Measurements from ENCODE around the gene GLCE. TPM values are rescaled to one million over a fixed set of nuclear protein-coding genes. Genes with fewer than 3 reads are reported as not detected.

GLCE gene
- total RNA-seq, 4 donors from 2014 or later = 5.9 to 18.8 (median 10.2) TPM

- Histone ChIP-seq H3K27me3 (peaks cover 12% of the 10 kb centered on the region), H3K27ac (no peak overlapping the region), H3K36me3 (no peaks in the 10 kb centered on the region), H3K9me3 (no peaks in the 10 kb centered on the region), H3K4me1 (no peaks in the 10 kb centered on the region), H3K4me3 (no peak overlapping the region)
- ATAC-seq = no peak
- TF ChIP-seq POLR2AphosphoS5 (IDR thresholded peaks at IDR 0.05) (no peak), POLR2A (IDR thresholded peaks at IDR 0.05) (no peak), EP300 (IDR thresholded peaks at IDR 0.05) (no peak), CTCF (IDR thresholded peaks at IDR 0.05) (no peak)
- 95% methylated on average over 4 to 5 of the region's 5 CpGs for WGBS, 2 donors (ENCODE audit: low coverage in 1 of 2)
These were observed 39.1 kb upstream of the GLCE start for GRCh38 chr15:69121198-69121828.

GRCh38 chr15:69125236-69125635 is 35.2 kb upstream of the GLCE start:
- TF ChIP-seq CTCF (IDR thresholded peaks at IDR 0.05) = no peak
- ATAC-seq = no peak
- Histone ChIP-seq H3K4me3 (no peak overlapping the region), H3K4me1 (peaks cover 0 to 8% (median 0%) of the 10 kb centered on the region in 3 donors), H3K36me3 (no peaks in the 10 kb centered on the region), H3K27ac (no peak overlapping the region), H3K9me3 (no peaks in the 10 kb centered on the region), H3K27me3 (no peaks in the 10 kb centered on the region)
- WGBS, 2 donors (ENCODE audit: low coverage in 1 of 2) = 57 to 70% methylated on average over 4 to 7 of the region's 8 CpGs

DNA sequence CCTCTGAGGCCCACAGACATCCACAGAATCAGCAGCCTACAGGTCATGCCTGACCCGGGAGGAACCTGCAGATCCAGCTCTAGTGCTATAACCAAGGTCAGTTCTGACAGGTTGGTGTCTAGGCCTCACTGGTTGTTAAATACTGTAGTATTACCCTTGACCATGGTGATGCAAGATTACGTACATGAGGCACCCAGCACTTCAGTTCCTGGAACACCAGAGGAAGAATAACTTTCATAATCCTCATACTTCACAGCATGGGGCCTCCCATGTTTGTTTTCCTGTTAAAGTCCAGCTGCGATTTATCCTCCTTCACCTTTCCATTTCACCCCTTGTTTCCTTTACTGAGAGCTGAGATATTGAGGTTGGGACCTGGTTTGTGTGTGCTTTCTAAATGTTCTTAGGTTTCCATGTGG is 34.4 kb upstream of the GLCE start:
- no peaks in the 10 kb centered on the region for H3K9me3 ChIP-seq
- no peak overlapping the region for H3K4me3 ChIP-seq
- H3K36me3 ChIP-seq = no peaks in the 10 kb centered on the region
- H3K27ac ChIP-seq = no peak overlapping the region
- ATAC-seq = peak; percentile 27
- H3K27me3 ChIP-seq = no peaks in the 10 kb centered on the region
- WGBS, 2 donors (ENCODE audit: low coverage in 1 of 2) = 76 to 85% methylated on average over 2 of the region's 3 CpGs
- TF ChIP-seq CTCF (IDR thresholded peaks at IDR 0.05) (no peak), EP300 (IDR thresholded peaks at IDR 0.05) (no peak), POLR2AphosphoS5 (IDR thresholded peaks at IDR 0.05) (no peak), POLR2A (IDR thresholded peaks at IDR 0.05) (no peak)
- peaks cover 0 to 8% (median 0%) of the 10 kb centered on the region in 3 donors for H3K4me1 ChIP-seq

DNA sequence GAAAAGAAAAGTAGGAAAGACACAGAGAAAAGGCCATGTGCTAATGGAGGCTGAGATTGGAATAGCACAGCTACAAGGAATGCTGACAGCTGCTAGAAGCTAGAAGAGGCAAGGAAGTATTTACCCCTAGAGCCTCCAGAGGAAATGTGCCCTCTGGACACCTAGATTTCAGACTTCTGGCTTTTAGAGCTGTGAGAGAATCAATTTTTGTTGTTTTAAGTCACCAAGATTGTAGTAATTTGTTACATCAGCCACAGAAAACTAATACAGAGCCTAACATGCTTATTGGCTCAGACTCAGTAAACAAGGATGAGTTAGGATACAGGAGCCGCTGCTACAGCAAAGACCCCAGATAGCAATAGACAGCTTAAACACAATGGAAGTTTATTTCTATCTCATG is 33.1 kb upstream of the GLCE start:
- Histone ChIP-seq H3K27ac (no peak overlapping the region), H3K4me1 (peaks cover 0 to 8% (median 0%) of the 10 kb centered on the region in 3 donors), H3K9me3 (no peaks in the 10 kb centered on the region), H3K4me3 (no peak overlapping the region), H3K27me3 (no peaks in the 10 kb centered on the region), H3K36me3 (no peaks in the 10 kb centered on the region)
- no peak for ATAC-seq
- WGBS, 2 donors (ENCODE audit: low coverage in 1 of 2) = 78 to 100% methylated on average over 1 of the region's 1 CpG
- no peak for TF ChIP-seq EP300 (IDR thresholded peaks at IDR 0.05)
- TF ChIP-seq POLR2AphosphoS5 (IDR thresholded peaks at IDR 0.05) = no peak
- TF ChIP-seq CTCF (IDR thresholded peaks at IDR 0.05) = no peak
- no peak for TF ChIP-seq POLR2A (IDR thresholded peaks at IDR 0.05)

- peaks cover 0 to 8% (median 0%) of the 10 kb centered on the region in 3 donors for H3K4me1 ChIP-seq
- H3K9me3 ChIP-seq = no peaks in the 10 kb centered on the region
- H3K4me3 ChIP-seq = no peak overlapping the region
- no peak for TF ChIP-seq POLR2A (IDR thresholded peaks at IDR 0.05)
- no peaks in the 10 kb centered on the region for H3K27me3 ChIP-seq
- peak overlapping the region in 2 of 4 donors; percentile 1 to 13 for H3K27ac ChIP-seq
- H3K36me3 ChIP-seq = no peaks in the 10 kb centered on the region
- WGBS, 2 donors (ENCODE audit: low coverage in 1 of 2) = 55 to 75% methylated on average over 2 of the region's 2 CpGs
- ATAC-seq = peak; percentile 70
These were observed 31.6 kb upstream of the GLCE start for GRCh38 chr15:69128667-69129311.
